Stimulated activated naive B cell treated with anti-CD40 and anti-IgM and Interleukin-4, amounts not matched to agents 10 μg/mL and 1 μg/mL and 100 μg/mL, for 72 hours (primary cell): ENCODE data around the gene FCN1.

Experiments
- ATAC-seq, 2 donors: fragments of 150-1000 bp; cut with Tn5 transposase; replicated peaks; 2 replicates each; pipeline ENCODE4 v1.10.0; 2021; ENCODE audit warnings: moderate library complexity in 1 of 2
- DNase-seq: peaks from one replicate; pipeline ENCODE4 v3.0.0; 2021
- H3K27ac Mint-ChIP-seq: one replicate; pipeline ENCODE4 v1.8.0; 2022; ENCODE audit warnings: mild to moderate bottlenecking, mixed read lengths
- H3K27me3 Mint-ChIP-seq, 2 donors: one replicate each; pipeline ENCODE4 v1.8.0; 2022; ENCODE audit warnings: mixed read lengths in 2 of 2
- H3K36me3 Mint-ChIP-seq, 2 donors: one replicate each; pipeline ENCODE4 v1.8.0; 2022; ENCODE audit warnings: mixed read lengths in 2 of 2, mild to moderate bottlenecking in 1 of 2
- H3K4me1 Mint-ChIP-seq, 2 donors: one replicate each; pipeline ENCODE4 v1.8.0; 2022; ENCODE audit warnings: mixed read lengths in 2 of 2, mild to moderate bottlenecking in 1 of 2
- H3K4me3 Mint-ChIP-seq, 2 donors: one replicate each; pipeline ENCODE4 v1.8.0; 2022; ENCODE audit warnings: mild to moderate bottlenecking in 2 of 2, mixed read lengths in 2 of 2, moderate library complexity in 1 of 2
- H3K9me3 Mint-ChIP-seq, 2 donors: one replicate each; pipeline ENCODE4 v1.8.0; 2022; ENCODE audit warnings: mixed read lengths in 2 of 2, mild to moderate bottlenecking in 1 of 2

Gene FCN1

DNA sequence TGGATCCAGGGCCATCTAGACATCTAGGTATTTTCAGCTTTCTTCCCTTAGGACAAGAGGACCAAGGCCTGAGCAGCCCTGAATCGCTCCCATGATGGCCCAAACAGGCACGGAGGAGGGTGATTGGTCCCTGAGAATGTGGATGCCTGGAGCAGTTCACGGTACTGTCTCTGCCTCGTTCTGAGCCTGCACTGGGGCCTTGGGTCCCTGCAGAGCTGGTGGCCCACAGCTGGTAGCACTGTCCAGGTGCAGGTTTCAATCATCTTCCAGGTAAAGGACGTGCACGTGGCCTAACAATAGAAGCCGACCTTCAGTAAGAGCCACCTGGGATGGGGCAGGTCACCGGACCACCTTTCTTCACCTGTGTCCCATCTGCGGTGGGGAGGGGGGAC lies 19.4 kb upstream of the FCN1 start:
- H3K27ac Mint-ChIP-seq: peak overlapping the region; percentile 27
- no peak for DNase-seq
- no peaks in the 10 kb centered on the region for H3K9me3 Mint-ChIP-seq
- peak overlapping the region; percentile 4 to 38 for H3K4me3 Mint-ChIP-seq
- H3K4me1 Mint-ChIP-seq: peaks cover 50 to 57% of the 10 kb centered on the region in 2 donors
- ATAC-seq: peak; percentile 50 to 61
- no peaks in the 10 kb centered on the region for H3K36me3 Mint-ChIP-seq
- peaks cover 21 to 26% of the 10 kb centered on the region in 2 donors for H3K27me3 Mint-ChIP-seq

DNA sequence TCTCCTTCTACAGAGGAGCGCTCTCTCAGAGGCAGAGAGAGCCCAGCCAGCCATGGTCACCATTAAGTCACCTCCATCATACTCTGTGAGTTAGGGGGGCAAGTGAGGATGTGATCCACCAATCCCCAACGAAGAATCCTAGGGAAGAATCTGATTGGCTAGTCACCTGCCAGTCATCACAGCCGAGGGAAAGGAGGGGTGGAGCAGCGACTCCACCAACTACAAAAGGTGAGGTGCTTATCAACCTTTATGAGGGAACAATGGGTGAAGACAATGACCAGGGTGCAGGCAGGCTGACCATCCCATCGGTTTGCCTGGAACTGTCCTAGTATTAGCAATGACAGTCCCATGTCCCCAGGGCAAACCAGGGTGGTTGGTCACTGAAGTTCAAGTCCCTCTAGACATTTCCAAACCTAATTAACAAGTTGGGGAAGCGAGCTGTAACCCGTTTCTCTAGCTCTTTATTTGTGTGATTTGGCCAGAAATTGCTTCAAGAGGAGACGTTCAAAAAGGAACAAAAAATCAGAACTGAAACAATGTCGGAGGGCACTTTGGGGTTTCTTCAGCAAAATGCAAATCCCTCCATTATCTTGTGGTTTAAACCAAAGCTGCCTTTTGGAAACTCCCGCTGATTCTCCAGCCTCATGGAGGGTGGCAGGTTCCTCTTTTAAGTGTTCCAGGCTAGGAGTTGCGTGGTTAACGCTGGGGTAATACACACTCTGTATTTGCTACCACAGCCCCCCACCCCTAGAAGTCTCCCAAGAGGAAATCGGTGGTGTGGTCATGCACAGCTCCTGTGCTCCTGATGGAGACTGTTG lies 18.8 kb upstream of the FCN1 start:
- H3K27ac Mint-ChIP-seq: peak overlapping the region; percentile 68
- DNase-seq: peak; percentile 75
- H3K4me3 Mint-ChIP-seq: peak overlapping the region; percentile 29 to 38
- peak; percentile 78 for ATAC-seq
- H3K4me1 Mint-ChIP-seq: peaks cover 53 to 63% of the 10 kb centered on the region in 2 donors
- H3K27me3 Mint-ChIP-seq: peaks cover 26 to 29% of the 10 kb centered on the region in 2 donors
- no peaks in the 10 kb centered on the region for H3K36me3 Mint-ChIP-seq
- no peaks in the 10 kb centered on the region for H3K9me3 Mint-ChIP-seq

GRCh38 chr9:134935701-134936345 lies 18.1 kb upstream of the FCN1 start:
- Mint-ChIP-seq H3K27me3 (peaks cover 30 to 31% of the 10 kb centered on the region in 2 donors), H3K36me3 (no peaks in the 10 kb centered on the region), H3K4me3 (peak overlapping the region in 1 of 2 donors; percentile 38), H3K9me3 (no peaks in the 10 kb centered on the region), H3K4me1 (peaks cover 59 to 71% of the 10 kb centered on the region in 2 donors), H3K27ac (peak overlapping the region; percentile 68)
- no peak for DNase-seq
- ATAC-seq: no peak

DNA sequence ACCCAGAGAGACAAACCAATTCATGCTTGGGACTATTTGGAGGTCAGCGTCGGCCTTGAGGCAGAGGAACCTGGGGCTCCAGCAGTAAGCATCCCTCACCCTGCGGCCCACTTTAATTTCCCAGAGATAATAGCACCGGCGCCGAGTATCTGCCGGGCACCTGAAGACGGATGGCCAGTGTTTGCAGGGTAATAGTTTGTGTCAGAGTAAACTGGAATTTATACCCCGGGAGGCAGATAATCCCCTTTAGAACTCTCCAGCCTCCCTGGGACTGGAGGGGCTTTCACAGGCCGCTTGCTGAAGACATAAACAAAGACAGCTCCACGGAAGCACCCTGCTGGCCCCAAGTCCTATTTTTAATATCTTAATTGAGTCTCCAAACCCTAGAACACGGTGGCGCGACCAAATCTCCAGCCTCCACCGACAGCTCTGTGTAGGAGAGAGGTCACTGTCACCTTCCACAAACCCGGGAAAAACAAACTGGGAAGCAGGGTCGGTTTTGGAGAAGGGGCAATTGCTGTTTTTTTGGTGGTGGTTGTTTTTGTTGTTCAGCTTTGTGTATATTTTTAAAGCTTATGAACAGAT lies 17.4 kb upstream of the FCN1 start:
- Mint-ChIP-seq H3K27me3 (peaks cover 23 to 25% of the 10 kb centered on the region in 2 donors), H3K36me3 (no peaks in the 10 kb centered on the region), H3K9me3 (no peaks in the 10 kb centered on the region), H3K4me3 (peak overlapping the region; percentile 38 to 39), H3K27ac (no peak overlapping the region), H3K4me1 (peaks cover 62 to 76% of the 10 kb centered on the region in 2 donors)
- ATAC-seq (peak in 1 of 2 donors; percentile 1), DNase-seq (no peak)

GRCh38 chr9:134933076-134933659 lies 15.5 kb upstream of the FCN1 start:
- H3K9me3 Mint-ChIP-seq: no peaks in the 10 kb centered on the region
- no peak for ATAC-seq
- no peaks in the 10 kb centered on the region for H3K36me3 Mint-ChIP-seq
- H3K4me1 Mint-ChIP-seq: peaks cover 66 to 96% of the 10 kb centered on the region in 2 donors
- peaks cover 16 to 23% of the 10 kb centered on the region in 2 donors for H3K27me3 Mint-ChIP-seq
- H3K27ac Mint-ChIP-seq: no peak overlapping the region
- no peak overlapping the region for H3K4me3 Mint-ChIP-seq
- no peak for DNase-seq

GRCh38 chr9:134932606-134933005 lies 14.9 kb upstream of the FCN1 start:
- Mint-ChIP-seq H3K36me3 (no peaks in the 10 kb centered on the region), H3K27ac (no peak overlapping the region), H3K4me1 (peaks cover 68 to 92% of the 10 kb centered on the region in 2 donors), H3K9me3 (no peaks in the 10 kb centered on the region), H3K4me3 (no peak overlapping the region), H3K27me3 (peaks cover 16 to 23% of the 10 kb centered on the region in 2 donors)
- DNase-seq (no peak), ATAC-seq (no peak)

- no peaks in the 10 kb centered on the region for H3K9me3 Mint-ChIP-seq
- DNase-seq (no peak), ATAC-seq (no peak)
- H3K36me3 Mint-ChIP-seq: no peaks in the 10 kb centered on the region
- H3K27me3 Mint-ChIP-seq: peaks cover 16 to 23% of the 10 kb centered on the region in 2 donors
- peaks cover 64 to 87% of the 10 kb centered on the region in 2 donors for H3K4me1 Mint-ChIP-seq
- no peak overlapping the region for H3K27ac Mint-ChIP-seq
- peak overlapping the region in 1 of 2 donors; percentile 36 for H3K4me3 Mint-ChIP-seq
Observed at GRCh38 chr9:134932171-134932570, 14.5 kb upstream of the FCN1 start.

DNA sequence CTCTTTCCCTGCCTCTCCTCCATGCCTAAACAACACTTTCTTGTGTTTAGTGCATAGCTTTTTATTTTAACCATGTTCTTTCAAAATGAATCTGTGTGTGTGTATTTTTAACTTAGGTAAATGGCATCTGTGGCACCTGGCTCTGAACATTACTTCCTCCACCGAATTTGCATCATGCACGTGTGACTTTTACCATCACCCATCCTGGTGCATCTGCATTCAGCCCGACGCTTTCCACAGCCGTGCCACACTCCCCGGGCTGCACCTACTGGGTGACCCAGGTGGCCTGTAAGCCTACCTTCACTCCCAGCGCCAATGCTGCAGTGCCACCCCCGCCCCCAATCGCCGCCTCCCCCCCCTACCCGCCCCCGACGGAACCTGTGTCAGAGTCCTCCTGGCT lies 12.7 kb upstream of the FCN1 start:
- peaks cover 16 to 27% of the 10 kb centered on the region in 2 donors for H3K27me3 Mint-ChIP-seq
- peak; percentile 57 for DNase-seq
- no peak overlapping the region for H3K27ac Mint-ChIP-seq
- H3K36me3 Mint-ChIP-seq: no peaks in the 10 kb centered on the region
- peak overlapping the region; percentile 23 to 54 for H3K4me3 Mint-ChIP-seq
- peak; percentile 79 to 86 for ATAC-seq
- H3K9me3 Mint-ChIP-seq: no peaks in the 10 kb centered on the region
- H3K4me1 Mint-ChIP-seq: peaks cover 50 to 72% of the 10 kb centered on the region in 2 donors

GRCh38 chr9:134929193-134930158 lies 11.8 kb upstream of the FCN1 start:
- Mint-ChIP-seq H3K4me3 (peak overlapping the region; percentile 17 to 19), H3K4me1 (peaks cover 52 to 70% of the 10 kb centered on the region in 2 donors), H3K27me3 (peaks cover 16 to 32% of the 10 kb centered on the region in 2 donors), H3K36me3 (no peaks in the 10 kb centered on the region), H3K9me3 (no peaks in the 10 kb centered on the region), H3K27ac (no peak overlapping the region)
- no peak for DNase-seq
- peak; percentile 30 to 38 for ATAC-seq

DNA sequence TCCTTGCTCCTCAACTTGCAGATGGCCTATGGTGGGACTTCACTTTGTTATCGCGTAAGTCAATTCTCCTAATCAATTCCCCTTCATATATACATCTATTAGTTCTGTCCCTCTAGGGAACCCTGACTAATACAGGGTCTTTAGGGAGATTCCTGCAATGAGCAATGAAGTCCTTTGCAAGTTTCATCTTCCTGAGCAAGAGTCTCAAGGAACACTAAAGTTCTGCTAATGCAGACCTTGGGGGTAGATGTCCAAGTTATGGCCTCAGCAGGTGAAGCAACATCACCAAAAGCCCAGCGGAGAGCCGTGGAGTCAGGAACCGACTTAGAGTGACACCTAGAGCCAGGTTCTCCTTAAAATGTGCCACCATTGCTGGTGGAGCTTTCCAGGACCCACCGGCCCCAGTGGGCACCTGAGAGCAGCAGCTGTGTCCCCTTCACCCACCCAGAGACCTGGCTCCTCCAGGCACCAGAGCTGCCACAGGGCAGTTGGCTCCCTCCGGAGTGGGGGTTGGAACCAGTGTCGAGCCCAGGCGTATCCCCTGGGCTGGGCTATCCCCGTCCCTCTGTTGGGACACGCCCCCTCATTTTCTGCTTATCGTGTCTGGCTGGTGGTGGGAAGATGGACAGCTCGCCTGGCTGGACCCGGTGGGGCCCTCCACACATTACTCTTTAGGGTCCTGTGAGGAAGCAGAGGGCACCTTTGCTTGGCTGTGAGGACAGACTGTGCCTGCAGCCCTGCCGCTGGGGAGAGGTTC lies 10.9 kb upstream of the FCN1 start:
- H3K4me1 Mint-ChIP-seq: peaks cover 47 to 61% of the 10 kb centered on the region in 2 donors
- peak in 1 of 2 donors; percentile 3 for ATAC-seq

DNA sequence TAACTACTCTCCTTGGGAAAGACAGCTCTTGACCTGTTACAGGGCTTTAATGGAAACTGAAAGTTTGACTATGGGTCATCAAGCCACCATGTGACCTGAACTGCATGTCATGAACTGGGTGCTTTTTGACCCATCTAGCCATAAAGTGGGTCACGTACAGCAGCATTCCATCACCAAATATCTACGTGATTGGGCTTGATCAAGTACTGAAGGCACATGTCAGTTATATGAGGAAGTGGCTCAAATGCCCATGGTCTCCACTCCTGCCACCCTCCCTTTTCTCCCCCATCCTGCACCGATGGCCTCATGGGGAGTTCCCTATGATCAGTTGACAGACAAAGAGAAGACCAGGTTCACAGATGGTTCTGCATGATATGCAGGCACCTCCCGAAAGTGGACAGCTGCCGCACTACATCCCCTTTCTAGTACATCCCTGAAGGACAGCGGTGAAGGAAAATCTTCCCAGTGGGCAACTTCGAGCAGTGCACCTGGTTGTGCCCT lies 7.3 kb upstream of the FCN1 start:
- H3K4me3 Mint-ChIP-seq: no peak overlapping the region
- H3K36me3 Mint-ChIP-seq: no peaks in the 10 kb centered on the region
- peak; percentile 19 to 38 for ATAC-seq
- DNase-seq: no peak
- no peaks in the 10 kb centered on the region for H3K9me3 Mint-ChIP-seq
- H3K27me3 Mint-ChIP-seq: peaks cover 9 to 34% of the 10 kb centered on the region in 2 donors
- peak overlapping the region; percentile 9 for H3K27ac Mint-ChIP-seq
- peaks cover 22 to 33% of the 10 kb centered on the region in 2 donors for H3K4me1 Mint-ChIP-seq

More for the DNA sequence above, 10.9 kb upstream of the FCN1 start:
- peak overlapping the region in 1 of 2 donors; percentile 12 for H3K4me3 Mint-ChIP-seq
- H3K36me3 Mint-ChIP-seq: no peaks in the 10 kb centered on the region
- DNase-seq: no peak
- H3K9me3 Mint-ChIP-seq: no peaks in the 10 kb centered on the region
- H3K27ac Mint-ChIP-seq: no peak overlapping the region
- H3K27me3 Mint-ChIP-seq: peaks cover 18 to 35% of the 10 kb centered on the region in 2 donors

DNA sequence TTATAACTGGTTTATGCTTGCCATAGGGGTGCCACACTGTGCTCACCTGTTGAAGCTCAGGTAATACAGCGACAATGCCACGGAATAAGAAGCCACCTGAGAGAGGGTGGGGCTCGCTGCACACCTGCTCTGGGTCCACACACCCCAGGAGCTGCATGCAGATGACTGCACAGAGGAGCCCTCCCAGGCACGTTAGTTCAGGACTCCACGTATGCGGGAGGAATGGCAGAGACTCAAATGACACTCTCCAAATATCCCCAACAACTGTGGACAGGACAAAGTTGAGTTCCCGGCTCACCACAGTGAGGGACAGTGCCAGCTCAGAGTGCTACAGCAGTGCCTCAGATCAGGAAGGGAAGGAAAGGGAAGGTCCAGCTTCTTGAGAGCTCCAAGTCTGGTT lies 5.8 kb upstream of the FCN1 start:
- ATAC-seq (no peak), DNase-seq (no peak)
- H3K4me1 Mint-ChIP-seq: peaks cover 12 to 17% of the 10 kb centered on the region in 2 donors
- H3K27me3 Mint-ChIP-seq: peaks cover 5 to 32% of the 10 kb centered on the region in 2 donors
- H3K36me3 Mint-ChIP-seq: peaks cover 4 to 10% of the 10 kb centered on the region in 2 donors
- H3K4me3 Mint-ChIP-seq: no peak overlapping the region
- no peak overlapping the region for H3K27ac Mint-ChIP-seq
- H3K9me3 Mint-ChIP-seq: peaks cover 5 to 6% of the 10 kb centered on the region in 2 donors

DNA sequence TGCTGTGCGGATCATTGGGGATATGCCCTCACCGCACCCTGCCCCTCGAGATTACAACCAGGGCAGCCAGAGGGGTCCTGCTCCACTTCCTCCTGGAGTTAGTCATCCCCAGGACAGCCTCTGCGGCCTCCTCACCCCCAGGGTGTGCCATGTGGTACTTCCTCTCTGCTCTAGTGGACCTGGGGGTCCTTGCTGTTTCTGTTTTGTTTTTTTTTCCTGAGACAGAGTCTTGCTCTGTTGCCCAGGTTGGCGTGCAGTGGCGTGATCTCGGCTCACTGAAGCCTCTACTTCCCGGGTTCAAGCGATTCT lies 5.2 kb upstream of the FCN1 start:
- Mint-ChIP-seq H3K27me3 (peaks cover 5 to 32% of the 10 kb centered on the region in 2 donors), H3K27ac (no peak overlapping the region), H3K4me1 (peaks cover 11 to 13% of the 10 kb centered on the region in 2 donors), H3K4me3 (no peak overlapping the region), H3K9me3 (peaks cover 5 to 7% of the 10 kb centered on the region in 2 donors), H3K36me3 (peaks cover 5 to 12% of the 10 kb centered on the region in 2 donors)
- DNase-seq (no peak), ATAC-seq (no peak)
